Stimulated activated CD8-positive, alpha-beta memory T cell treated with anti-CD3 and anti-CD28 coated beads, Interleukin-12 subunit alpha, Interleukin-12 subunit beta, amount 100 ng/mL, for 24 hours (primary cell): Measurements from ENCODE around the gene EIF4A3.

Experiments
- DNase-seq: peaks from one replicate; pipeline ENCODE4 v3.0.0-alpha.2; 2020; ENCODE audit errors: extremely low read depth

EIF4A3 gene

GRCh38 chr17:80147035-80147822 is at the start of gene EIF4A3:
EIF4A3 (minus strand) TSS chr17:80147128; CDS start chr17:80146961, 167 bp downstream.
- DNase-seq: peak; percentile 92

- DNase-seq: no peak
Observed at GRCh38 chr17:80196652-80197051, 49.7 kb upstream of the EIF4A3 start.

GRCh38 chr17:80195671-80196529 is 49.0 kb upstream of the EIF4A3 start:
- DNase-seq: no peak

GRCh38 chr17:80195141-80195540 is 48.2 kb upstream of the EIF4A3 start:
- no peak for DNase-seq

GRCh38 chr17:80191865-80192661 is 45.1 kb upstream of the EIF4A3 start:
- DNase-seq: no peak

GRCh38 chr17:80191192-80191591 is 44.3 kb upstream of the EIF4A3 start:
- no peak for DNase-seq

GRCh38 chr17:80190716-80191115 is 43.8 kb upstream of the EIF4A3 start:
- no peak for DNase-seq

- no peak for DNase-seq
Observed at GRCh38 chr17:80189611-80190010, 42.7 kb upstream of the EIF4A3 start.

GRCh38 chr17:80187515-80187941 is 40.6 kb upstream of the EIF4A3 start:
- DNase-seq: no peak

- DNase-seq: no peak
Observed at GRCh38 chr17:80187090-80187489, 40.2 kb upstream of the EIF4A3 start.

- no peak for DNase-seq
Observed at GRCh38 chr17:80185968-80186367, 39.0 kb upstream of the EIF4A3 start.

- no peak for DNase-seq
Observed at GRCh38 chr17:80184423-80184714, 37.4 kb upstream of the EIF4A3 start.

GRCh38 chr17:80183581-80184422 is 36.9 kb upstream of the EIF4A3 start:
- no peak for DNase-seq

- no peak for DNase-seq
Observed at GRCh38 chr17:80182845-80183223, 35.9 kb upstream of the EIF4A3 start.

GRCh38 chr17:80182118-80182844 is 35.4 kb upstream of the EIF4A3 start:
- DNase-seq: no peak

- no peak for DNase-seq
Observed at GRCh38 chr17:80181431-80181830, 34.5 kb upstream of the EIF4A3 start.

- DNase-seq: no peak
Observed at GRCh38 chr17:80180192-80180591, 33.3 kb upstream of the EIF4A3 start.

GRCh38 chr17:80177986-80178595 is 31.2 kb upstream of the EIF4A3 start:
- no peak for DNase-seq

- no peak for DNase-seq
Observed at GRCh38 chr17:80176757-80177156, 29.8 kb upstream of the EIF4A3 start.

- no peak for DNase-seq
Observed at GRCh38 chr17:80173916-80174315, 27.0 kb upstream of the EIF4A3 start.
